Activated CD8-positive, alpha-beta memory T cell treated with anti-CD3 and anti-CD28 coated beads for 36 hours (primary cell): ENCODE results near the gene ETS1. TPM values are rescaled to one million over a fixed set of nuclear protein-coding genes. Genes with fewer than 3 reads are reported as not detected.

Experiments
- CTCF ChIA-PET: fragments of 350-600 bp; sonication (Branson Sonifier 250); formaldehyde crosslinking; loops from one replicate; lab custom pipeline; 2021; ENCODE audit warnings: antibody characterized with exemption; lab: Charles Lee
- POLR2A ChIA-PET: fragments of 350-600 bp; sonication (Branson Sonifier 250); formaldehyde crosslinking; loops from one replicate; lab custom pipeline; 2021; ENCODE audit warnings: antibody characterized with exemption; lab: Charles Lee
- total RNA-seq, 2 experiments: library from RNA; stranded (reverse); gene quantifications; one replicate each; pipeline ENCODE4 v1.2.3, GENCODE V29; 2021

The ETS1 gene
- total RNA-seq, 2 experiments from 2014 or later: 417 to 420 TPM

GRCh38 chr11:128419012-128419767 lies 168.2 kb downstream of the ETS1 start:
- ChIA-PET CTCF (interaction anchor here (0.7 to 1.2 kb wide), 2 partner anchors 18 to 22 kb away, joined by 3 read pairs; no protein-coding TSS in a partner anchor), POLR2A (no interaction called here)

GRCh38 chr11:128417607-128418324 lies 169.6 kb downstream of the ETS1 start:
- CTCF ChIA-PET: interaction anchor here (1.3 kb wide), 1 partner anchor 18 kb away, joined by 4 read pairs; no protein-coding TSS in a partner anchor
- POLR2A ChIA-PET: no interaction called here

- ChIA-PET POLR2A (no interaction called here), CTCF (interaction anchor here (1.3 kb wide), 1 partner anchor 17 kb away, joined by 4 read pairs; no protein-coding TSS in a partner anchor)
Observed at GRCh38 chr11:128416976-128417375, 170.4 kb downstream of the ETS1 start.

GRCh38 chr11:128415539-128415938 lies 171.8 kb downstream of the ETS1 start:
- CTCF ChIA-PET: no interaction called here

GRCh38 chr11:128412847-128413791 lies 174.2 kb downstream of the ETS1 start:
- POLR2A ChIA-PET: no interaction called here
- CTCF ChIA-PET: interaction anchor here (0.9 kb wide), 1 partner anchor 10 kb away, joined by 3 read pairs; no protein-coding TSS in a partner anchor

More at GRCh38 chr11:128415539-128415938, 171.8 kb downstream of the ETS1 start:
- POLR2A ChIA-PET: no interaction called here

GRCh38 chr11:128411812-128412211 lies 175.5 kb downstream of the ETS1 start:
- CTCF ChIA-PET: interaction anchor here (0.9 kb wide), 1 partner anchor 11 kb away, joined by 3 read pairs; no protein-coding TSS in a partner anchor
- POLR2A ChIA-PET: interaction anchor here (0.6 kb wide), 1 partner anchor 11 kb away, joined by 3 read pairs; no protein-coding TSS in a partner anchor

- ChIA-PET CTCF (no interaction called here), POLR2A (no interaction called here)
Observed at GRCh38 chr11:128411150-128411549, 176.2 kb downstream of the ETS1 start.

- POLR2A ChIA-PET: no interaction called here
- CTCF ChIA-PET: no interaction called here
Observed at GRCh38 chr11:128409476-128409875, 177.9 kb downstream of the ETS1 start.

Other genes with a start within 250 kb of the ETS1 start
- 10 to 100 TPM; 41.0 to 44.9 TPM for gene FLI1, start 106.5 kb upstream of the ETS1 start, total RNA-seq